HL-60 (cell line): ENCODE data around the gene LAMTOR2.

Experiments
- CTCF ChIP-seq: IDR thresholded peaks from one replicate; pipeline ENCODE4 v1.5.1; 2011; ENCODE audit warnings: low read length, control low read depth, inconsistent platforms; ENCODE audit not compliant: insufficient read depth
- POLR2AphosphoS5 ChIP-seq: IDR thresholded peaks from 2 replicates; pipeline ENCODE4 v1.6.1; 2012; ENCODE audit warnings: low read depth
- REST ChIP-seq: IDR thresholded peaks from 2 replicates; pipeline ENCODE4 v1.6.1; 2012; ENCODE audit warnings: low read depth; ENCODE audit not compliant: insufficient replicate concordance

GRCh38 chr1:156004843-156005584, 49.6 kb upstream of the LAMTOR2 start:
- TF ChIP-seq CTCF: no peak
- no peak for TF ChIP-seq REST
- TF ChIP-seq POLR2AphosphoS5: no peak
